HepG2 (cell line): ENCODE measurements around the gene PRM2. TPM values are rescaled to one million over a fixed set of nuclear protein-coding genes. Genes with fewer than 3 reads are reported as not detected.

Source experiments
- GATA4 ChIP-seq: sonication (generic); IDR thresholded peaks from 2 replicates; pipeline ENCODE4 v1.6.1; 2016; ENCODE audit warnings: antibody characterized with exemption, low read depth, borderline replicate concordance
- MAZ ChIP-seq, 2 experiments: sonication (generic) in 1 of 2; formaldehyde crosslinking in 1 of 2; IDR thresholded peaks; 2 replicates each; pipeline versions ENCODE4 v1.5.0 to v1.6.1; 2012 to 2020; ENCODE audit warnings: low read depth in 2 of 2, mild to moderate bottlenecking in 2 of 2, borderline replicate concordance in 1 of 2, improper control_type of control experiment in 1 of 2, low read length in 1 of 2, missing genetic modification reagents in 1 of 2, moderate library complexity in 1 of 2
- MEIS1 ChIP-seq: sonication (generic); formaldehyde crosslinking; IDR thresholded peaks from 2 replicates; pipeline ENCODE4 v1.9.0; 2021; ENCODE audit warnings: mild to moderate bottlenecking, missing genetic modification reagents, moderate library complexity, borderline replicate concordance
- REST ChIP-seq, 2 experiments: IDR thresholded peaks; 2 replicates each; pipeline ENCODE4 v1.6.1; 2011 to 2012; ENCODE audit warnings: low read length in 2 of 2, borderline replicate concordance in 1 of 2, low read depth in 1 of 2, mild to moderate bottlenecking in 1 of 2, moderate library complexity in 1 of 2
- TARDBP ChIP-seq: sonication (generic); formaldehyde crosslinking; IDR thresholded peaks from 2 replicates; pipeline ENCODE4 v1.8.0; 2022; ENCODE audit warnings: mild to moderate bottlenecking, missing genetic modification reagents
- THAP9 ChIP-seq: sonication (generic); formaldehyde crosslinking; IDR thresholded peaks from 2 replicates; pipeline ENCODE4; 2020; ENCODE audit warnings: missing genetic modification reagents, mild to moderate bottlenecking, borderline replicate concordance
- ZBTB40 ChIP-seq, 2 experiments: fragments of 450-650 bp in 1 of 2; sonication (generic) in 1 of 2; formaldehyde crosslinking in 1 of 2; IDR thresholded peaks; 2 replicates each; pipeline versions ENCODE4 v1.6.1 to v1.8.0; 2016 to 2022; ENCODE audit warnings: antibody characterized with exemption in 1 of 2, mild to moderate bottlenecking in 1 of 2, missing genetic modification reagents in 1 of 2
- ZNF232 ChIP-seq: sonication (generic); formaldehyde crosslinking; IDR thresholded peaks from 2 replicates; pipeline ENCODE4 v1.4.0; 2020; ENCODE audit warnings: missing genetic modification reagents, borderline replicate concordance
- ZNF550 ChIP-seq: sonication (generic); formaldehyde crosslinking; IDR thresholded peaks from 2 replicates; pipeline ENCODE4 v1.4.0; 2020; ENCODE audit warnings: mild to moderate bottlenecking, missing genetic modification reagents, borderline replicate concordance
- ZNF619 ChIP-seq: sonication (generic); formaldehyde crosslinking; IDR thresholded peaks from 2 replicates; pipeline ENCODE4 v1.4.0; 2020; ENCODE audit warnings: mild to moderate bottlenecking, missing genetic modification reagents
- polyA plus RNA-seq, 8 experiments: library from polyadenylated mRNA; depleted of rRNA in 3 of 8; stranded (reverse) in 7 of 8; unstranded in 1 of 8; fragments of >200 nt; fragmentation: Illumina TruSeq in 4 of 8; extraction: Trizol in 4 of 8; gene quantifications; 2 replicates each; pipeline versions ENCODE4 v1.2.1 to v1.2.3, GENCODE V29; 2011 to 2016; ENCODE audit warnings: low read depth in 4 of 8, missing spikeins in 1 of 8, mixed read lengths in 1 of 8; ENCODE audit not compliant: insufficient read depth in 1 of 8
- total RNA-seq, 5 experiments: library from RNA; depleted of rRNA; stranded (reverse); fragments of >200 nt; fragmentation: Illumina TruSeq; extraction: Trizol; gene quantifications; 2 replicates each; pipeline ENCODE4 v1.2.3, GENCODE V29; 2016; ENCODE audit warnings: low read depth in 1 of 5

PRM2 gene
- total and polyA plus RNA-seq, 2 of the 13 experiments (the other 11 are each of a cell fraction or from before 2014, with no cell fraction given) = 0.54 TPM; not detected in 1

GRCh38 chr16:11296706-11297491 lies 20.6 kb upstream of the PRM2 start (continued):
- TF ChIP-seq ZBTB40 (IDR thresholded peaks at IDR 0.05) (no peak), ZBTB40 (CRISPR knock-in tag; IDR thresholded peaks at IDR 0.05) (0 out of 2 replicates have a peak, but pooled peaks have one; percentile 48), MAZ (IDR thresholded peaks at IDR 0.05; ENCODE audit: borderline replicate concordance, low read depth, low read length) (no peak), MAZ (CRISPR knock-in tag; IDR thresholded peaks at IDR 0.05; ENCODE audit: low read depth) (no peak), GATA4 (peak; percentile 75; the same call in 1 of the 2 replicates), TARDBP (peak; percentile 33; the same call in 1 of the 2 replicates), REST (IDR thresholded peaks at IDR 0.05; ENCODE audit: borderline replicate concordance in 1 of 2, low read depth in 1 of 2, low read length in 2 of 2) (no peak; a peak in 1 of 4 replicates), ZNF619 (CRISPR knock-in tag) (peak; percentile 66; the same call in 1 of the 2 replicates), THAP9 (CRISPR knock-in tag) (no peak), ZNF550 (CRISPR knock-in tag) (no peak), MEIS1 (CRISPR knock-in tag) (peak; percentile 85; the same call in 1 of the 2 replicates), ZNF232 (CRISPR knock-in tag) (peak; percentile 67; the same call in 1 of the 2 replicates)
